Testis (tissue), 2 donors: Measurements from ENCODE around the gene INPP5A.

ENCODE experiments used
- POLR2A ChIP-seq: fragments of 450-650 bp; IDR thresholded peaks from one replicate; pipeline ENCODE4 v1.6.1; 2017; ENCODE audit warnings: antibody characterized with exemption, mild to moderate bottlenecking, moderate library complexity
- TF ChIP-seq, protein P1 (sequence below), 3 experiments: fragments of 450-650 bp in 2 of 3; fragments of 200-600 bp in 1 of 3; sonication (generic) in 1 of 3; IDR thresholded peaks; one replicate each; pipeline ENCODE4 v1.5.1; 2016 to 2019; ENCODE audit warnings: antibody characterized with exemption in 3 of 3, mild to moderate bottlenecking in 2 of 3, moderate library complexity in 1 of 3

DNA sequence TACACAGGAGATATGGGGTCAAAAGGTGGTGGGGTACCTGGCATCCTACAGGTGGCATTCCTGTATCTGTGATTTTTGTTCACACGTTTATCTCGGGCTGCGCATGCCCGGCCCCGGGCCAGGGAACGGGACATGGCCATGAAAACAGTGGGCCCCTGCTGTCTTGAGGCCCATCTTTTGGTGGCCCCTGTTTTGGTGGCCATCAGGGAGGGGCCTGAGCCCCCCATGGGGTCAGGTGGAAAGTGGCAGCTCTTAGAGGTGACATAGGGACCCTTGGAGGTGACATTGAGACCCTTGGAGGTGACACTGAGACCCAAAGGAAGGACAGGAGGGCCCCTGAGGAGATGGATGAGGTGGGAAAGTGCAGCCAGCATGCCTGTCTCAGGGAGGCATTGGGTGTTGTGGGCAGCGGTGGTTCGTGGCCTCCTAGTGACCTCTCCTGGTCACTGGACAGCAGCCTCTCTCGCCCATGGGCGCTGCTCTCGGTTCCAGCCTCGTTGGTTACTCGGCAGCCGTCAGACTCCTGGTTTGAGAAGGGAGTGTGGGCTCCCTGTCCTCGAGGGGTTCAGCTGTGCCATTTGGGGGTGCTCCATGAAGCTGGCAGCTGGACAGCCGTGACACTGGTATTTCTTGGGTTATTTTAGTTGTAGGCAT lies 39.9 kb downstream of the INPP5A start:
- TF ChIP-seq, protein P1, sequence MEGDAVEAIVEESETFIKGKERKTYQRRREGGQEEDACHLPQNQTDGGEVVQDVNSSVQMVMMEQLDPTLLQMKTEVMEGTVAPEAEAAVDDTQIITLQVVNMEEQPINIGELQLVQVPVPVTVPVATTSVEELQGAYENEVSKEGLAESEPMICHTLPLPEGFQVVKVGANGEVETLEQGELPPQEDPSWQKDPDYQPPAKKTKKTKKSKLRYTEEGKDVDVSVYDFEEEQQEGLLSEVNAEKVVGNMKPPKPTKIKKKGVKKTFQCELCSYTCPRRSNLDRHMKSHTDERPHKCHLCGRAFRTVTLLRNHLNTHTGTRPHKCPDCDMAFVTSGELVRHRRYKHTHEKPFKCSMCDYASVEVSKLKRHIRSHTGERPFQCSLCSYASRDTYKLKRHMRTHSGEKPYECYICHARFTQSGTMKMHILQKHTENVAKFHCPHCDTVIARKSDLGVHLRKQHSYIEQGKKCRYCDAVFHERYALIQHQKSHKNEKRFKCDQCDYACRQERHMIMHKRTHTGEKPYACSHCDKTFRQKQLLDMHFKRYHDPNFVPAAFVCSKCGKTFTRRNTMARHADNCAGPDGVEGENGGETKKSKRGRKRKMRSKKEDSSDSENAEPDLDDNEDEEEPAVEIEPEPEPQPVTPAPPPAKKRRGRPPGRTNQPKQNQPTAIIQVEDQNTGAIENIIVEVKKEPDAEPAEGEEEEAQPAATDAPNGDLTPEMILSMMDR (IDR thresholded peaks at IDR 0.05), result peak in 1 of 3 experiments; percentile 15
- TF ChIP-seq POLR2A, result no peak
